ENCODE data around the gene TPP1.

Gene TPP1

DNA sequence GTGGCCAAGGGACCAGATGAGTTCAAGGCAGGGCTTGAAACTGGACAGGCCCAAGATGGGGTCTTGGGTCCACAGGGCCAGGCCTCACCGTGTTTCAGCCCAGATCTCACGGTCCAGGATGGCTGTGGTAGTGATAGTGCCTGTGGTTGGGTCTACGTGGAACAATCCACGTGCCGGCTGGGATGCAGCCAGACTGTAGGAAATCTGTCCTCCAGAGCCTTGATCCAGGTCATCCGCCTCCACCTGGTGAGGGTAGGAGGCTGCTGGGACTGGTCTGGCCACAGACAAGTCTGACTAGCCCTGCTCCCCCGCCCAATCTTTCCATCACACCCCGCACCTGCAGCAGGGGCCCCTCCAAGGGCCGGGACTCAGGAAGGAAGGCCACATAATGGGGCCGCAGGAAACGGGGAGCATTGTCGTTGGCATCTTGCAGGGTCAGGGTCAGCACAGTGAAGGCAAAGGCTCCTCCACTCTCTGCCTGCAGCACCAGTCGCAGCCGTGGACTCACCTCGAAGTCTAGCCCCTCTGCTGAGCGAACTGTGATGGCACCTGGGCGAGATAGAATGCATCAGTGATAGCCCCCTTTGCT is 6.7 kb upstream of the TPP1 start:
- Mint-ChIP-seq H3K27me3 (no peaks in the 10 kb centered on the region), H3K9me3 (no peaks in the 10 kb centered on the region), H3K36me3 (ENCODE audit: low read depth) (no peaks in the 10 kb centered on the region), H3K4me1 (ENCODE audit: low read depth) (peaks cover 16% of the 10 kb centered on the region), H3K27ac (no peak overlapping the region), H3K4me3 (no peak overlapping the region)
- DNase-seq: no peak

DNA sequence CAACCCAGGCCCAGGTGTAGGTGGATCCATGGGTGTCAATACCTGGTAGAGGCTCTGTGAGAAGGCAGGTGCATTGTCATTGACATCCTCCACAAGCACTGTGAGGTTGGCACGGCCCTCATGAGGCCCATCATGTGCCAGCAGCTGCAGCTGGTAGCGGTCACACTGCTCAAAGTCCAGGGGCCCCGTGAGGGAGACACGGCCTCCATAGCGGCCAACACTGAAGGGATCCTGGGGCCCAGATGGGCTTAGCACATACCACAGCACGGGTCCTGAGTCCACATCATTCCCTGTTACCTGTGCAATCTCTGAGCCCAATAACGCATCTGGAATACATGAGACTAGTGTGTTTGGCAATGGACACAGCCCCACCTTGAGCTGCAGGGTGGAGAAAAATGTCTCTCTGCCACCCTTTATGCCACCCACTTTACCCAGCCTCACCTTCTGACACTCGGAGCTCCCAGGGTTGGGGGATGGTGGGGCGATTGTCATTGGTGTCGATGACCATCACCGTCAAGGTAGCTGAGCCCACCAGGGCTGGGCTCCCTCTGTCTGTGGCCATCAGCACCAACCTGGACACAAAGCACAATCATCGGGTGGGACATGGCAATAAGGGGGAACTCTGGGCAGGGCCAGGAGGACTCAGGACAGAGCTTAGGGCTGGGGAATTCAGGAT is 6.1 kb upstream of the TPP1 start:
- H3K36me3 Mint-ChIP-seq (ENCODE audit: low read depth): no peaks in the 10 kb centered on the region
- peaks cover 16% of the 10 kb centered on the region for H3K4me1 Mint-ChIP-seq (ENCODE audit: low read depth)
- H3K4me3 Mint-ChIP-seq: no peak overlapping the region
- H3K27me3 Mint-ChIP-seq: no peaks in the 10 kb centered on the region
- H3K27ac Mint-ChIP-seq: no peak overlapping the region
- no peak for DNase-seq
- H3K9me3 Mint-ChIP-seq: no peaks in the 10 kb centered on the region

DNA sequence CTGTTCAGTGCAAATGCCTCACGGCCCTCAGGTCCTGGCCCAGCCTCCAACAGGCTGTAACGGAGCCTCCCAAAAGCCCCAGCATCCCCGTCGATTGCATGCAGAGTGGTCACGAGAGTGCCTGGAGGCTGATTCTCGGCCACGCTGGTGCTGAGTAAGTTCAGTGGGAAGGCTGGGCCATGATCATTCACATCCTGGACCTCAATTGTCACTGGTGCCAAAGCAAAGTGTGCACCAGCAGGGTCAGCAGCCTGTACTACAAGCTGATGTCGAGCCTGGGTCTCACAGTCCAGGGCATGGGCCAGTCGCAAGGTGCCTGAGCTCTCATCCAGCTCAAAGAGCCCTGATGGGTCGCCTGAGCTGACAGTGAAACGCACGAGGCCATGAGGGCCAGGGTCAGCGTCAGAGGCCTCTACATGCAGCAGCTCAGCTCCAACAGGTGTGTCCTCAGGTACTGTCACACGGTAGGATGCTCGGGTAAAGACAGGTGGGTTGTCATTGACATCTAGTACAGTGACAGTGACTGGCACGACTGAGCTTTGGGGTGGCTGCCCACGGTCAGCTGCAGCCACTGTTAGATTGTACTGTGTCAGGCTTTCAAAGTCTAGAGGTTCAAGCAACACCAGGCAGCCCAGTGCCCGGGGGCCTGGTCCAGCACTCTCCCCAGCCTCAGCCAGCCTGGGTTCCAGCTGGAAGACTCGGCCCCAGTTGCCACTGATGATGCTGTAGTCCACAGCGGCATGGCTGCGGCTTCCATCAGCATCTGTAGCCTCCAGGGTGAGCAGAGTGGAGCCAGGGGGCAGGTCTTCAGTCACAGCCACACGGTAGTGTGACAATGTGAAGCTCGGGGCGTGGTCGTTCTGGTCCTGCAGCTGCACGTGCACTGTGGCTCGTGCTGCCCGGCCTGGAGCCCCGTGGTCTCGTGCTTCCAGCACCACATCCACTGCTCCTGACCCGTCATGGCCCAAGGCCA is 4.5 kb upstream of the TPP1 start:
- H3K27ac Mint-ChIP-seq: no peak overlapping the region
- no peaks in the 10 kb centered on the region for H3K36me3 Mint-ChIP-seq (ENCODE audit: low read depth)

DNA sequence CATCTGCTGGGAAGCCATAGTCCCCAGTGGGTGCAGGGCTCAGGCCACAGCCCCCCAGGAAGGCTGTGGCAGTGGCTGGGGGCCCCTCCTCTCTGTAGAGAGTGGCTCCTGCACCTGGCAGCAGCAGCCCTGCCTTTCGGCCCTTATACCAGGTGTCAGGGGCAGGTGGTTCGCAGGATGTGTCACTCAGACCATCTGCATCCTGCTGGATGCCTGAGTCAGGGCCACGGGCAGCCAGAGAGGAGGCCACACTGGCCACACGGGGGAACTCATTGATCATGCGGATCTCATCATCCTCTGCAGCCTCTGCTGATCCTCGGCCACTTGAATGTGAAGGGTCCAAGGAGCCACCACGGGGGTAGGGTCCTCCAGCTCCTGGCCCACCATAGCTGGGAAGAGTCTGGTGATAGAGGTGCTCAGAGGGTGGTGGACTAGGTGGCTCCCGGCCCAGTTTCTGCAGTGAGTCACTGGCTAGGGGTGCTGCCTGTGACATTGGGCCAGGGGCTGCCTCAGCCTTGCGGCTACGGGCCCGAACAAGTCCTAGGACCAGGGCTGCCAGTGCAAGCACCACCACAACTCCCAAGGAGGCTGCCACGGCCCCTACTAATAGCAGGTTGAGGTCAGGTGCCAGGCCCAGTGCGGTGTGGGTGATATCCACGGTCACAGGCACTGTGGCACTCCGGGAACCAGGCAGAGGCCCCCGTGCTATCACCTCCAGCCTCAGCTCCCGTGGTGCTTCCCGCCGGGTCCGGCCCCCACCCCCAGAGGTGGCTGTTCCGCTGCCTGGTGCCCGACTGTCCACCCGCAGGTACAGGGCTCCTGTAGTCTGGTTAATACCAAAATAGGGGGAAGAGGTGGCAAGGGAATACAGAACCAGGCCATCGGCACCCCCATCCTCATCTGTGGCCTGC is 3.3 kb upstream of the TPP1 start:
- Mint-ChIP-seq H3K27ac (no peak overlapping the region), H3K4me1 (ENCODE audit: low read depth) (peaks cover 8% of the 10 kb centered on the region), H3K4me3 (no peak overlapping the region), H3K36me3 (ENCODE audit: low read depth) (peaks cover 2% of the 10 kb centered on the region), H3K27me3 (no peaks in the 10 kb centered on the region), H3K9me3 (no peaks in the 10 kb centered on the region)
- no peak for DNase-seq

More for the DNA sequence above, 4.5 kb upstream of the TPP1 start:
- Mint-ChIP-seq H3K4me3 (no peak overlapping the region), H3K9me3 (no peaks in the 10 kb centered on the region), H3K27me3 (no peaks in the 10 kb centered on the region), H3K4me1 (ENCODE audit: low read depth) (peaks cover 16% of the 10 kb centered on the region)
- no peak for DNase-seq

DNA sequence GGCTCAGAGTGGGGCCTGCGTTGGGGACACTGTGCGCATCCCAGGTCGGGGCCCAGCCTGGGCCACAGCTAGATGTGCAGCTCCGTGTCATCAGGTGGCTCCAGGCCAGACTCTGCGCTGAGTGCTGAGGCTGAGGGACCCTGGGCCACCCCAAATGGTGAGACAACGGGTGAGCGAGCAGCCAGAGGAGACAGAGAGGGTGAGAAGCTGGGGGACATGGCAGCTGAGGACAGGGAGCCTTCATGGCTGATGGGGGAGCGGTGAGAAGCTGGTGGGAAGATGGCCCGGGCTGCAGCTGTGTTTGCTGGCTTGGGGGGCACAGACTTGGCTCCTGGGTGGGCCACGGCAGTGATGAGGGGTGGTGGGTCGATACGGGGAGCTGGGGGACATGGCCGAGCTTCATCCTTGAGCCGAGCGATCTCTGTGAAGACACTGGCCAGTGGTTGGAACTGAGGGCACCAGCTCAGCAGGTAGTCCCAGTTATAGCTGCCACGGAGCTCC is 2.5 kb upstream of the TPP1 start:
- peaks cover 7% of the 10 kb centered on the region for H3K36me3 Mint-ChIP-seq (ENCODE audit: low read depth)
- H3K27me3 Mint-ChIP-seq: no peaks in the 10 kb centered on the region

DNA sequence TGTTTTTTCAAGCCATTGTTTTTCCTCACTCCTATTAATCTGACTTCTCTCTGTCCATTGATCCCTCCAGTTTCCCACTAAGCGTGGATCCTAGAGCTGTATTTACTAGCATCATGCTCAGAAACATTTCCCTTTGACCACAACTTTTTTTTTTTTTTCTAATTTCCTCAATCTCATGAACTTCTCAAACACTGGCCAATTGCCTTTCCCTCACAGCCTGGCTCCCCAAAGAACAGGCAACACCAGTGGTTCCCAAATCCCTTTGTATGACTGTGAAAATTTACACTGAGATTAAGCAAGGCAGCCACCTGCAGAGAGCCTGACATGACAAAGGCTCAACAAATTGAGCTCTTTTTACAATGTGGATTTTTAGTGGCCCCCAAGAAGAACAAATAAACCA is 1.4 kb upstream of the TPP1 start:
- Mint-ChIP-seq H3K4me3 (no peak overlapping the region), H3K27ac (no peak overlapping the region), H3K4me1 (ENCODE audit: low read depth) (peaks cover 11% of the 10 kb centered on the region), H3K36me3 (ENCODE audit: low read depth) (peaks cover 18% of the 10 kb centered on the region), H3K9me3 (no peaks in the 10 kb centered on the region), H3K27me3 (no peaks in the 10 kb centered on the region)
- no peak for DNase-seq

More for the DNA sequence above, 2.5 kb upstream of the TPP1 start:
- DNase-seq: no peak
- Mint-ChIP-seq H3K27ac (no peak overlapping the region), H3K9me3 (no peaks in the 10 kb centered on the region), H3K4me1 (ENCODE audit: low read depth) (peaks cover 1% of the 10 kb centered on the region), H3K4me3 (no peak overlapping the region)

DNA sequence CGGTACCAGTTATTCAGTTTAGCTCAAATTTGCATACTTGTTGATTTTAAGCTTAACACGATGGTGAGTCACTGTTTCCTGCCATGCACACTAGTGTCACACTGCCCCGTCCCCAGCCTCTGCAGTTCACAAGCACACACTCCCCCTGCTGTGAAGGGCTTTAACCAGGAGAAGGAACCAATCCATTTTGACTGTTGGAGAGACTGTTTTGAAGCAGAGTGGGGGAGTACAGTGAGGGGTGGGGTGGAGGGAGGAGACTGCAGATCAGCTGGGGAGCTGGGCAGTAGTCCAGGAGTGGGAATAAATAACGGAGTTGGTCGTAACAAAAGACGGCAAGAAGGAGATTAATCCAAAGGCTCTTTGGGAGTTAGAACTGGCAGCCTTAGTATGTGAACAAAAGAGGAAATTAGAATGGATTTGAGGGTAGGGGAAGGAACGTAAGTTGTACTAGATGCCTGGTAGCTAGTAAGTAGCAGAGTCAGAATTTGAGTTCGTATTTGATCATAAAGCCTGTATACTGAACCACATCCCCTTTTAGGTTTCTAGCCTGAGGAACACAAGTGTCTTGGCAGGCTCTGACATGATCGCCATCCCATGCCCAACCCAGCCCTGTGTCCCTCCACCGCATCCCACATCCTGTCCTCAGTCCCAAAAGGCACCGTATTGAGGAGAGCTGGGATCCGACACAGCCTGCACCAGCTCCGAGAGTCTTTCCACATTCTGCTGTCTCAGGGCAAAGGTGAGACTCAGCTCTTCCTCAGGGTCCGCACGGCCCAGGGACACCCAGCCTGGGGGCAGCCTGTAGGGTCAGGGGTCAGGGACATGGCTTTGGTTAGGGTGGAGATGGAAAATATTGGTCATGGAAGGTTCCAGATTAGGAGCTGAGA is 862 bp downstream of the TPP1 start:
- Mint-ChIP-seq H3K27ac (no peak overlapping the region), H3K9me3 (no peaks in the 10 kb centered on the region), H3K36me3 (ENCODE audit: low read depth) (peaks cover 31% of the 10 kb centered on the region), H3K4me3 (no peak overlapping the region), H3K27me3 (no peaks in the 10 kb centered on the region), H3K4me1 (ENCODE audit: low read depth) (peaks cover 13% of the 10 kb centered on the region)
- peak; percentile 63 for DNase-seq

DNA sequence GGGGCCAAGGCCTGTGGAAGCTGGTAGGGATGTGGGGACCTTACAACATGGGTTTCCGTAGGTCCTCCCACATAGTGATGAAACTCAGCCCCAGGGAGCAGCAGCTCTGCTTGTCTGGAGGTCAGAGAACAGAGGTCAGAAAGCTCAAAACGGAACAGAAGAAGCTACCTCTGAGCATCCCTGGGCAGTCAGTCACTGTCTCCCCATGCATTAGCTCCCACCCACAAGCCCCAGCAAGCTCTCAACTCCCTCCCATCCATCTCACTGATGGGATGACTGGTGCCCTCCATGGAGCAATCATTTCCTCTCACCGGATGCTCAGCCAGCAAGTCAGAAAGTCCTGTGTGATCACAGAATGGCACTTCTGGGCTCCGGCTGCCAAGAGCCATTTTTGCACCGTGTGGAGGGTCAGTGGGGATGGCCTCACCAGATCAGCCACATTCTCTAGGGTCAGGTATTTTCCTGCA is 1.9 kb downstream of the TPP1 start:
- no peaks in the 10 kb centered on the region for H3K9me3 Mint-ChIP-seq
- no peak overlapping the region for H3K4me3 Mint-ChIP-seq
- peaks cover 13% of the 10 kb centered on the region for H3K4me1 Mint-ChIP-seq (ENCODE audit: low read depth)
- H3K27ac Mint-ChIP-seq: no peak overlapping the region
- peaks cover 31% of the 10 kb centered on the region for H3K36me3 Mint-ChIP-seq (ENCODE audit: low read depth)
- no peak for DNase-seq
- no peaks in the 10 kb centered on the region for H3K27me3 Mint-ChIP-seq

DNA sequence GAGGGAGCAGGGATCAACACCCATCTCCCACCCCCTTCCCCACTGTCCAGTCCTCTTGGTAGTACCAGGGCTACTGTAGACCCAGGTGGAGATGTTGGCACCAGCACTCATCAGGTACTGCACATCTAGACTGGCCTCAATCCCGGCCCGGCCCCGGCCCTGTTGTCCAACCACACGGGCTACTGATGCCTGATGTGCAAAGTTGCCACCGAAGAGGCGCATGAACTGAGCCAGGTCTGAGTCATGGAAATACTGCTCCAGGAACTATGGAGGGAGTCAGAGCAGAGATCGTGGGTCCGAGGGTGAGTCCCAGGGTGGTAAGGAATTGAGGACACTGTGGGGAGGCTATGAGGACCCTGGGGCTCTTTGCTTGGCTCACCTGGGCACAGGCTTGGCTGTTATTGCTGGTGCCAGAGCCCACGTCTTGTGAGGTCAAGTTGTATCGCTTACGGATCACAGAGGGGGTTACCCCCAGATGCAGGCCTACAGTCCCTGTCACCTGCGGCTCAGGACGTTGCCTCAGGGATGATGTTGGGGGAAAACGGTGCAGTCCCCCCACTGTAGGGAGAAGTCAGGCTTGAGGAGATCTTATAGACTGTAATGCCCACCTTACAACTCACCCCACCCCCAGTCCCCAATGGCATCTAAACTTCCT is 2.5 kb downstream of the TPP1 start:
- H3K36me3 Mint-ChIP-seq (ENCODE audit: low read depth): peaks cover 31% of the 10 kb centered on the region
- no peaks in the 10 kb centered on the region for H3K9me3 Mint-ChIP-seq
- peak overlapping the region; percentile 24 for H3K27ac Mint-ChIP-seq
- no peak for DNase-seq
- H3K4me3 Mint-ChIP-seq: no peak overlapping the region
- H3K27me3 Mint-ChIP-seq: no peaks in the 10 kb centered on the region
- H3K4me1 Mint-ChIP-seq (ENCODE audit: low read depth): peaks cover 13% of the 10 kb centered on the region

DNA sequence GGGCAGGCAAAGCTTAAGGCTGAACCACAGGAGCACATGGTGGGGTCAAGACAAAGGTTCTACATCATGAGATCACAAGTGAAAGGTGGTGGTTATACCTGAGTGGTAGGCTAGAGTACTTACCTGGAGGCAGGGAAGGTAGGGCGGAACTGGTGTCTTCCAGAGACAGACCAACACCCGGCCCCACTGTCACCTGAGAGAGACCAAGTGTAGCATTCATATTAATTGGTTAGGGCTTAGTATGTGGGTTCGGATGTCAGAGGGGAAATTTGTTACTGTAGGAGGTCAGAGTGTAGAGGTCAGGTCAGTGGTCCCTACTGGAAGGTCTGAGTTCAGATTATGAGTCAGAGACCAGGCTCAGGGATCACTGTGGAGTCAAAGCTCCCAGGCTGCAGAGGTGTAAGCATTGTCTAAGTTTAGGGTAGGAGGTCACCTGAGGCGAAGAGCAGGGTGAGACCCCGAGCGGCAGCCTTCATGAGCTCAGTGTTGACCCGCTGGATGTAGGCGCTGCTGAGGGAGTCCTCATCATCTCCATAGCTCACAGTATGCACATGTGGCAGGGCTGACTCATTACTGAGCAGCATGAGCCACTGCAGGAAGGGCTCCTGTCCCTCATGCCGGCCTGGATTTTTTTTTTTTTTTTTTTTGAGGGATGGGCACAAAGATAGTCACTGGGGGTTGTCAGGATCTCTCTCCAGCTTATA is 3.2 kb downstream of the TPP1 start:
- Mint-ChIP-seq H3K4me3 (no peak overlapping the region), H3K36me3 (ENCODE audit: low read depth) (peaks cover 38% of the 10 kb centered on the region), H3K9me3 (no peaks in the 10 kb centered on the region), H3K27ac (peak overlapping the region; percentile 4), H3K27me3 (no peaks in the 10 kb centered on the region), H3K4me1 (ENCODE audit: low read depth) (peaks cover 17% of the 10 kb centered on the region)
- no peak for DNase-seq

DNA sequence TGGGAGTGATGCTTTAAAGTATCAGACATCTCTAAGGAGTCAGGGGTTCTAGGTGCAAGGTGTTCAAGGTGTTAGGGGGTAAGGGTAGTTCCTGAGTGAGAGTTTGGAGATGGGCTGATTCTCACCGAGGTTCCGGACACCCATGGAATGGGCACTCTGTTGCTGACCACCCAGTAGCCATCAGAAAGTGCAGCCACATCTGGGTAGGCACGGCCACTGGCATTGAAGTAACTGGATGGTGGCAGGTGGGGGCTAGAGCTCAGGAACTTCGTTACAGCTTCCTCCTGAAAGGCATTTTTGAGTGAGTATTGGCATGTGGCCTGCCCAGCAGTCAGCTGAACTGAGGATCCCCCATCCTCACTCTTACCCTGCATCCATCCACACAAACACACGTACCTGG is 4.2 kb downstream of the TPP1 start:
- no peaks in the 10 kb centered on the region for H3K27me3 Mint-ChIP-seq
- H3K27ac Mint-ChIP-seq: no peak overlapping the region
- H3K36me3 Mint-ChIP-seq (ENCODE audit: low read depth): peaks cover 48% of the 10 kb centered on the region
- H3K9me3 Mint-ChIP-seq: no peaks in the 10 kb centered on the region
- DNase-seq: no peak
- H3K4me1 Mint-ChIP-seq (ENCODE audit: low read depth): peaks cover 27% of the 10 kb centered on the region
- H3K4me3 Mint-ChIP-seq: no peak overlapping the region

DNA sequence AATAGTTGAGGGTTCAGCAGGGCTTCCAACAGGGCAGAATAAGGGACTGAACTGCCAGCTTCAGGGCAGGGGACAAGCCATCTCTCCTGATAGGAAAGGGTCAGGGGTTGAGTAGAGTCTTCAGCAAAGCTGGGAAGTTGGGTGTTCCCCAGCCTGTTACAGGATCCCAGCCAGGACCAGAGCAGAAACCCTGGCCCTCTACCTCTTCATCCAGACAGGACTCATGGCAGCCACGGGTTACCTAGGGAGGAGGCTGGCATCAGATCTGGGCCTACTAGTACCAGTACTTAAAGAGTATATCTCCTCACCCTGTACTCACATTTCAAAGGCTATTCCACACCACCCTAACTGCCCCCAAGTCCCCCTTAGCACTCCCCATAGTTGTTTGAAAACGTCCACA is 4.8 kb downstream of the TPP1 start:
- Mint-ChIP-seq H3K4me1 (ENCODE audit: low read depth) (peaks cover 33% of the 10 kb centered on the region), H3K9me3 (no peaks in the 10 kb centered on the region), H3K4me3 (no peak overlapping the region), H3K36me3 (ENCODE audit: low read depth) (peaks cover 54% of the 10 kb centered on the region), H3K27me3 (no peaks in the 10 kb centered on the region), H3K27ac (no peak overlapping the region)
- no peak for DNase-seq

Measured in activated T-cell treated with anti-CD3 and anti-CD28 coated beads, Interleukin-2, amount 50 U/mL, for 24 hours (primary cell).